NOMO-1 treated with dmso at 0.1 percent for 144 hours (cell line): Measurements from ENCODE around the gene SIPA1L2.
"Not testable (repeated sequence)": the region's sequence is repeated elsewhere in the genome, so short reads cannot be mapped to it uniquely, and the experiment has no call there.

Source experiments
- DNase-seq: peaks from one replicate; lab custom pipeline; 2025; ENCODE audit not compliant: unreplicated experiment; lab: John Stamatoyannopoulos, UW

SIPA1L2 gene

DNA sequence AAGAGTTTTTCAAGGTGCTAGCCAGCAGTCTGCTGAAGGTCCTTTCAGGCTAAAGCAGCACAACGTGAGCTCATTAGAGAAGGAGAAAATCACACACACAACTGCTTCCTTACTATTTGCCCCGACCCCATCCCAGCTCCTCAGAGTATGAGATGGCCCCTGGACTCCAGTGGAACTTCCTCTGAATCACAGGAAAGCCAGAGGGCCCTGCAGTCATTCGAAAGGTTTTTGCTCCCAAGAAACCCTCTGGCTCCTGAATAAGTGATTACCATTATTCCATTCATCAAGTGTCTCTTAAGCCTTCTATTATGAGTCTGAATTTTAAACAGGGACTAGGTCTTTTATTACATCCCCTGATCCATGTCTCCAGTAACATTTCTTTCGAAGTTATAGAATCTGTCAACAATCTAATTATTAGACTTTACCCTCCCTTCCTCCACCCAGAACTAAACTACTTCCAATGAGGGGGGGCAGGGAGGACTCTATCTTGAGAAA lies 14.6 kb downstream of the SIPA1L2 start:
- no peak for DNase-seq

DNA sequence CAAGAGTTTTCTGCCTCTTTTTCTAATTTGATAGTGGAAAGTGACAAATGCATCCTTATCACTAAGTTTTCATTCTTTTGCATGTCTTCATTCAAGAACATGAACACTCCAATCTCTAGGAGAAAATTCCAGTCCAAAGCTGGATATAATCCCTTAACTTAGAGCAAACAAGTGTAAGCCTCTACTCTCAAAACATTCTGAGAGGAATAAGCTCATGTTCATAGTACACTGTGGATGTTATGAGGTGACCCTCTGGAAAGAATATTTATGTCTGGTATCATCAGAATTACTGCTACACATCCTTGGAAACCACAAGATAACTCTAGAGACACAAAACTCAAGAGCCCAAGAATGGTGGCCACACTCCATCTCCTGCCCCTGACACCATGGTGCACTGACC lies 15.1 kb downstream of the SIPA1L2 start:
- DNase-seq = no peak

DNA sequence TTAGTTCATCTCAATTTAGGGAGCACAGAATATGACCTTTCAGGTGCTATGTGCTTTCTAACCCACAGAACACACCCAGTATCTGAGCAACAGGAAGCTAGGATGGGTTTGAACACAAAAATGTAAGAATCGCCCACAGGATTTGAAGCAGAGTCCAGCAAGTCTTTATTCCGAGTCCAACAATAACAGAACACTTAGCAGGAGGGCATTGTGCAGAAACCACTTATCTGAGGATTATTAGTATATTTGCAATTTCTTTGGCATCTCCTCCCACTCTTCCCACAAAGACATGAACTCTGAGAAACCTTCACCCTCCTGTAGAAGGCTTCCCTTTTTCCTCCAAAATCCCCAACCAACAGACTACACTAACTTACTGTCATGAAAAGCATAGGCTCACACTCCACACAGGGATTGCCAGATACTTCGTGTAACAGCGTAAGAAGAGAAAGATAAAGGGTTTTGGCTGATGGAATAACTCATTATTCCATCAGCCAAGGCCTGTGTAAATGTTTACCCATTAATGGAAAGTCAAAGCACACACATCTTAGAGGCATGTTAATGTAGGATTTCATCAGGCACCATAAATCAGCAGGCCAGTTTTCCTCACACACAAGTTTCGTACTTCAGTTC lies 16.1 kb downstream of the SIPA1L2 start:
- no peak for DNase-seq

DNA sequence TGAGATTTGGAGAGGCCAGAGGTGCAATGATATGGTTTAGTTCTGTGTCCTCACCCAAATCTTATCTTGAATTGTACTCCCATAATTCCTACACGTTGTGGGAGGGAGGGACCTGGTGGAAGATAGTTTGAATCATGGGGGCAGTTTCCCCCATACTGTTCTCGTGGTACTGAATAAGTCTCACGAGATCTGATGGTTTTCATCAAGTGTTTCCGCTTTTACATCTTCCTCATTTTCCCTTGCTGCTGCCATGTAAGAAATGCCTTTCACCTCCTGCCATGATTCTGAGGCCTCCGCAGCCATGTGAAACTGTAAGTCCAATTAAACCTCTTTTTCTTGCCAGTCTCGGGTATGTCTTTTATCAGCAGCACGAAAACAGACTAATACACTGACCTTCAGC lies 17.1 kb downstream of the SIPA1L2 start:
- not testable (repeated sequence) for DNase-seq

DNA sequence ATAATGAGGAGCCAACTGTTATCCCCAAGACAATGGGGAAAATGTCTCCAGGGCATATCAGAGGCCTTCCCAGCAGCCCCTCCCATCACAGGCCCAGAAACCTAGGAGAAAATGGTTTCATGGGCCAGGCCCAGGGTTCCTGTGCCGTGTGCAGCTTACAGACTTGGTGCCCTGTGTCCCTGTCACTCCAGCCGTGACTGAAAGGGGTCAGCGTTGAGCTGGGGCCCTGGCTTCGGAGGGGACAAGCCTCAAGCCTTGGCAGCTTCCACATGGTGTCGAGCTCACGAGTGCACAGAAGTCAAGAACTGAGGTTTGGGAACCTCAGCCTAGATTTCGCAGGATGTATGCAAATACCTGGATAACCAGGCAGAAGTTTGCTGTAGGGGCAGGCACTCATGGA lies 18.1 kb downstream of the SIPA1L2 start:
- no peak for DNase-seq

DNA sequence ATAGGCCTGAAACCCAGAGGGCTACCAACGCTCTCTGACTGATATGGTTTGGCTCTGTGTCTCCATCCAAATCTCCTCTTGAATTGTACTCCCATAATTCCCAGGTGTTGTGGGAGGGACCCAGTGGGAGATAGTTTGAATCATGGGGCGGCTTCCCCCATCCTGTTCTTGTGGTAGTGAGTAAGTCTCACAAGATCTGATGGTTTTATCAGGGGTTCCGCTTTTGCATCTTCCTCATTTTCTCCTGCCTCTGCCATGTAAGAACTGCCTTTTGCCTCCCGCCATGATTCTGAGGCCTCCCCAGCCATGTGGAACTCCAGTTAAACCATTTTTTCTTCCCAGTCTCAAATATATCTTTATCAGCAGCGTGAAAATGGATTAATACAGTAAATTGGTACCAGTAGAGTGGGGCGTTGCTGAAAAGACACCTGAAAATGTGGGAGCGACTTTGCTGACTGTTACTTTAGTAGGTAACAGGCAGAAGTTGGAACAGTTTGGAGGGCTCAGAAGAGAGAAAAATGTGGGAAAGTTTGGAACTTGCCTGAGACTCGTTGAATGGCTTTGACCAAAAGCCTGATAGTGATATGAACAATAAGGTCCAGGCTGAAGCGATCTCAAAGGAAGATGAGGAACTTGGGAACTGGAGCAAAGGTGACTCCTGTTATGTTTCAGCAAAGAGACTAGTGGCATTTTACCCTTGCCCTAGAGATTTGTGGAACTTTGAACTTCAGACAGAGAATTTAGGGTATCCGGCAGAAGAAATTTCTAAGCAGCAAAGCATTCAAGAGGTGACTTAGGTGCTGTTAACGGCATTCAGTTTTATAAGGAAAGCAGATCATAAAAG lies 18.8 kb downstream of the SIPA1L2 start:
- DNase-seq = not testable (repeated sequence)

DNA sequence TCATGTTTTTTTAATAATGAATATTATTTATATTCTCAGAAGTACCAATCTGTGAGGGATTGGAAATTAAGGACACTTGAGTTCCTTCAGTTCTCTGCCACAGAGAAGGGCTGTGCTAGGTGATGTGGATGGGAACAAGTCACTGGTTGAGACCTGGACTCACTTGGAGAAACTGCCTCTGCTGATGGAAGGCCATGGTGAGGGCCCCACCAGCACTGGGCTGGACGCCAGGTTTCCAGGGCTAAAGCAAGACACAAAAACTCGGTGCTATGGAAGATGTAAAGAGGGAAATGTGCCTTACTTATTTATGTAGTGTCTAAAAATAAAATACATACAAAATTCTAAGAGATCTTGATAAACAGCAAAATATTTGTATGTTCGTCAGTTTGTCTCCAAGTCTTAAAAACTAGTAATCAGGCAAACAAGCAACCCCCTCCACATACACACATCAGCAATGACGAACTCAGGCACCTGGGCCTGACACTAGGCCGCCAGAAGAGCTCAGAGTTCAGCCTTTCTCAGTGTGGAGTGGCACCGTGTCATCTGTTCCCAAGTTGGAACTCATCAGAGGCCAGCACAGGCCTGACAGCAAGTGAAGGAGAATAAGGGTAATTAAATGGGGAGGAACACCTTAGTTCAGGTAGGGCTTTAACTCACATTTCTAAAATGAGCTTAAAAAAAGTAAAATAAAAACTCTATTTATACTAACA lies 19.6 kb downstream of the SIPA1L2 start:
- no peak for DNase-seq

DNA sequence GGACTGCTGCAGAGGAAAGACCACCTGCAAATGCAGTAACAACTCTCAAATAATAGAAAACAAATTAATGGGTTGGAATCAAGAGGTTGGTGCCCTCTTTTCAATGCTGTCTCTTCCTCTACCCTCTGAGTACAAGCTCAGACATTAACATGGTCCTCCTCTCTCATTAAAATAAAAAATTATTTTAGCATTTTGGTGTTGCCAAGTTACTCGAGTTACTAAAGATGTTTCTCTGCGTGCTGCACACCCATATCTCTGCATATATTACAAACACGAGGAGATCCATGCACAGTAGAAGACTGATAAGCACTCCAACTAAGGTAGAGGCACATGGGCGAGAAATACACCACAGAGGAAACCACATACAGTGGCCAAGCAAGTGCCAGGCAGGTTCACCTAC lies 21.5 kb downstream of the SIPA1L2 start:
- DNase-seq = no peak

DNA sequence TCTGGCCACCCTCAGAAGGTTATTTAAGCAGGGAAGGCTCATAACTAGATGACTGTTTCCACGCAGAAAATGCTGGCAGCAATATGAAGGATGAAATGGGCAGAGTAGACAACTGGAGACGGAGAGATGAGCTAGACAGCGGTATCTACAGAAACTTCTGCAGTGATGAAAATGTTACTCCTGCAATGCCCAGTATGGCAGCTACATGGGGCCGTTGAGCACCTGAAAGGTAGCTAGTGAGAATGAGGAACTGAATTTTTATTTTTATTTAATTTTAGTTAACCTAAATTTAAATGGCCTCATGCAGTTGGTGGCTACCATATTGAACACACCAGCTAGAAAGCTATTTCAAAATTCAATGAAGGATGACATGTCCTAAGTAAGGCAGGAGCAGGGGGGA lies 27.3 kb downstream of the SIPA1L2 start:
- no peak for DNase-seq

DNA sequence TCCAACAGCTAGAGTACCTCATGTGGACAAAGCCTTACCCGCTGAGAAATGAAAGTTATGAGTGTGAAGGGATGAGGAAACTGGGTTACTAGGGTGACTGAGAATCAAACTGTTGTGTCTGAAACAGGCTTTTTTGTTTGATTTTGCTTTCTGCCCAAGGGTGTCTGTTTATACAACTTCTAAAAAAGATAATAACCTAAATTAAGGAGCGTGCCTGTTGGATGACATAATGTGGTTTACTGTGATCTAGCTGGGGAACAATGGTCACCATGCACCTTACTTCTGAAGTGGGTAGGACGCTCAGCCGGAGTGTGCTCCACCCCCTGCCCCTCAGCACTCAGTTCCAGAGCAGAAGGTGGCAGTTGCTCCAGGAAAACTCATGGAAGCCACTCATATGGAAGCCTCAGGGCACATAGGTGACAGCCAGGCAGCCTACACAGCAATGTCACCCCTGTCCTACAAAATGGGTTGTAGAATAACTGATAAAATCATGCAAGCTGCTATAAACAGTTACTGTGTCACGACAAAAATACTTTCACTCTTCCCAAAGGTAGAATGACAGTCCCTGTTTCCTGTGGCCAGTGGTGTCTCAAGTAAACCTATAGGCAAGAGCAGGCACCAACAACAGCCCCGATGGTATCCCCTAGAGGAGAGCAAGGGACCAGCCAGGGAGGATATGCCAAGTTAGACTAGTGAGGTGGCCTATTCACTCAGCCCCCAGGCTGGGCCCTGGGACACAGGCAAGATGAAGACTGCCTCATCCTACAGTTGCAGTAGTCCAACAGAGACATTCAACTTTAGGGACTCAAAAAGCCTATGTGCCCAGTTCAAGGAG lies 29.3 kb downstream of the SIPA1L2 start:
- no peak for DNase-seq

DNA sequence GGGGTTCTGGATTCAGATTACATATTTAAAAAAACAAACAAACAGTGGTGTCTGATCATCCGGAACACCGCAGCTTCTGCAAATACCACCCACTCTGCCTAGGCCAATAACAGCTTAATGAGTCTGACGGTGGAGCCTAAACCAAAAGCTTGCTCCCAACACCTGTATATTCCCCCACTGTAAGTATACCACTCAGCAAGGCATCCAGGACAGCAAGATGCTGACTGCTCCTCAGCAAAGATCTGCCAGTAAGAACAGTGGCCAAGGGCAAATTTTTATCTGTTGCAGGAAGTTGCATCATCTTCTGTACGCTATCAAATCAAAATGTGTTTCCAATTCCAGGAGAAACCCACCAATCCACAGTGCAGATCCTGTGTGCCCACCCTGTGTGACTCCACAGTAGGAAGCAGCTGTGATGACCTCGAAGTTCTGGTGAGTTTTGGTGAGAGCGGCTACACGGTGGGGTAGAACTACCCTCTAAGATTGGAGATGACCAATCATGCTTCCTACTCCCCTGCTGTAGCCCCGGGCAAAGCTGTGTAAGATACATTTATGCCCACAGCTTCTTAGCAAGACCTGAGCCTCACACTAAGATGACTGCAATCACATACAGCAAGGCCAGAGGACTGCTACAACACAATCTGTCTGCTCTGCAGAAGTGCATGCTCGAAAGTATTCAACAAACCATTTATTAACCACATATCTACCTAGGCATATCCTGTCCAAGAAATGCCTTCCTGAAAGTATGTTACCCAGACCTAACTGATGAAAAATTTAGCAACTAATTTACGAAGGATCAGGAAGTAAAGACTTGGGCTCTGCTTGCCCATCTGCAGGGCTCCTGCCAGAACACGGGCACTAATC lies 30.5 kb downstream of the SIPA1L2 start:
- DNase-seq = no peak

DNA sequence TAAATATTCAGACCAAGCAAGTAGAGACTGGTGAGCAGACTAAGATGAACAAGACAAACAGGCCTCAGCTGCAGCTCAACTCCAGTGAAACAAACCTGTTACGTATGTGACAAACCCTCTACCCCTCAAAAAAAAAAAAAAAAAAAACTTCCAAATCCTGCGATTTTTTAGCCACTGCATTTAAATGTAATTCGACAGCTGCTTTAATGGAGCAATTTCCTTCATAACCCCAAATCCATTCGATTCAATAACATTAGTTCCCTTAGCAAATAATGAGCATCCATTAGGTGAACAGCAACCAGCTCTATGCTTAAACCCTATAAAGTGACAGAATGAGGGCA lies 31.1 kb downstream of the SIPA1L2 start:
- DNase-seq = no peak

DNA sequence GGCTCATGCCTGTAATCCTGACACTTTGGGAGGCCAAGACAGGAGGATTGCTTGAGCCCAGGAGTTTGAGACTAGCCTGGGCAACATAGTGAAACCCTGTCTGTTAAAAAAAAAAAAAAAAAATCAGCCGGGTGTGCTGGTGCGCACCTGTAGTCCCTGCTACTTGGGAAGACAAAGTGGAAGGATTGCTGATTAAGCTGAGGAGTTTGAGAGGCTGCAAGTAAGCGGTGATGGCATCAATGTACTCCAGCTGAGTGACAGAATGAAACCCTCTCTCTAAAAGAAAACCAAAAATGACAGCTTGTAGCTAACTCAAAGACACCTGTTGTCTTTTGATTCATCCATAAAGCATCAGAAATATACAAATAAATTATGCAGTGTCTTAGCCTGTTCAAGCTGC lies 31.8 kb downstream of the SIPA1L2 start:
- DNase-seq = no peak

DNA sequence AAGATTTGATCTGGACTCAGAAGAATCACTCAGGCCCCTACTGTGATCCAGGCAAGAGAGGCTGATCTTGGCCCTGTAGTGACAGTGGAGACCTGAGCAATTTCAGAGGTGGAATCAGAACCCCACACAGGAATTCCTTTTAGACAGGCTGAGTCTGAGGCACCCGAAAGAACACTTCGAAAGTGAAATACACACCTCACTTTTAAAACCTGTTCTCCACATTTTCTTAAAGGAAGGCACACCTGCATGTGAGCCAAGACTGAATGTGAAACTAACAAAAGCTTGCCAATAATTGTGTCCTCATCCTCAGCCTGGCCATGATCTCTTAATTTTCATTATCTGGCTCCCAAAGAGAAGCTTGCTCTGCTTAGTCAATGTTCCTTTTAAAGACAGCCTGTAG lies 32.2 kb downstream of the SIPA1L2 start:
- no peak for DNase-seq

DNA sequence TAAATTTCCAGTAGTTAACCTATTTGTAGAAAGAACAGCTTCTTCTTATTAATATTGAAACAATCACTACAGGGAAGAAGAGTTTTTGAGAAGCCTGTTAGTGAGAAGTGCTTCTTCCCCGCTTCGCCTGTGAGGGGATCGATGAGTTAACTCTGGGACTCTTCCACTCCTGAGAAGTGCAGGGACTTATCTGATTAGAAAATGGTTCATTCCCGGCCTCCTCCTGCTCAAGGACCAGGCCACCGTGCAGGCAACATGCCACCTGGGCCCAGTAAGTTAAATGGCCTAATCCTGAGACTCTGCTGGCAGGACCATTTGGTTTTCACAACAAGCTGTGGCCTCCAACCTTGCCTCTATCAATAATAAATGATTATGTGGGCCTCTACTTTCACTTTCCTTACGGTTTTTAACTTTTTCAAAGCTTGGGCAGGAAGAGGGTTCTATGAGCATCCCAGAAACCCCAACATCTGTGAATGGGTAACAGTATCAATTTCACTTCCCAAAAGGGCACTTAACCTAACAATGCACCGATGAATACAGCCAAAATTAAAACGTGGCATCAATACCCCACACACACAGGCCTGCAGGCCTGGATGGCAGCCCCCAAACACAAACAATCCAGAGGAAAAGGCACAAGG lies 33.1 kb downstream of the SIPA1L2 start:
- no peak for DNase-seq

DNA sequence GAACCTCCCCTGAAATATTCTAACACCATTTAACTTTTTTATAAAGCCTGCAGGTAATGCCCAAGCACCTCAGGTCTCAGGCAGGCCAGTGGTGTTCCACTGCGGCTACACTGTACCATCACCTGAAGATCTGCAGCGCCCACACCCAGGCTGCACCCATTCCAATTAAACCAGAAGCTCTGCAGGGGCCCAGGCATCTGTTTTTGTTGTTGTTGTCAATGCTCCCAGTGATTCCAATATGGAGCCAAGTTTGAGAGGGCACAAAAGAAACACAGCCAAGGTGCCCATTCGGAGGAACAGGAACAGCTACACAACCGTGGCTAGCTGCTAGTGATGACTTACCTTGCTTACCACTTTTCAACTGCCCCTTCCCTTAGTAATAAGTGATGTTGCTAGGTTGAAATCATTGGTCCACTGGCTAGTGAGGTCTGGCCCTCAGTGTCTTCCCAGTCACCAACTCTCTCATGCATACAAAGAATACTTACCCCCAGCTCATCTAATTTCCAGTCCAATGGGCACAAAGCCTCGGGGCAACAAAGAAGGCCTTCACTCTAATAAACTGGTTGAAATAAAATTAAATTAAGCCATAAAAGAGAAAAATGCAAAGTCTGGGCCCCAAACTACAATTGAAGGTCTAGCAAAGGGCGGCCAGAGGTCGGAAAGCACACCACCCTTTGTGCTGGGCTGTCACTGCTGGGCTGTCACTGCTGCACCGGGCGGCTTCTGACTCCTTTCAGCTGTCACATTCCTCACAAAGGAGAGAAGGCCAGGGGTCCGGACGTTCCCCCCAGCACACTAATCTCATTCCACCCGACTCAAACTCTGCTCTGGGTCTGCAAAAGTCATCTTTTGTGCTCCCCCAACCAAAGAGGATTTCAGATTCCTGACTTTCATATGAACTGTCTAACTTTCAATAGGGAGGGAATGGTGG lies 34.9 kb downstream of the SIPA1L2 start:
- no peak for DNase-seq

DNA sequence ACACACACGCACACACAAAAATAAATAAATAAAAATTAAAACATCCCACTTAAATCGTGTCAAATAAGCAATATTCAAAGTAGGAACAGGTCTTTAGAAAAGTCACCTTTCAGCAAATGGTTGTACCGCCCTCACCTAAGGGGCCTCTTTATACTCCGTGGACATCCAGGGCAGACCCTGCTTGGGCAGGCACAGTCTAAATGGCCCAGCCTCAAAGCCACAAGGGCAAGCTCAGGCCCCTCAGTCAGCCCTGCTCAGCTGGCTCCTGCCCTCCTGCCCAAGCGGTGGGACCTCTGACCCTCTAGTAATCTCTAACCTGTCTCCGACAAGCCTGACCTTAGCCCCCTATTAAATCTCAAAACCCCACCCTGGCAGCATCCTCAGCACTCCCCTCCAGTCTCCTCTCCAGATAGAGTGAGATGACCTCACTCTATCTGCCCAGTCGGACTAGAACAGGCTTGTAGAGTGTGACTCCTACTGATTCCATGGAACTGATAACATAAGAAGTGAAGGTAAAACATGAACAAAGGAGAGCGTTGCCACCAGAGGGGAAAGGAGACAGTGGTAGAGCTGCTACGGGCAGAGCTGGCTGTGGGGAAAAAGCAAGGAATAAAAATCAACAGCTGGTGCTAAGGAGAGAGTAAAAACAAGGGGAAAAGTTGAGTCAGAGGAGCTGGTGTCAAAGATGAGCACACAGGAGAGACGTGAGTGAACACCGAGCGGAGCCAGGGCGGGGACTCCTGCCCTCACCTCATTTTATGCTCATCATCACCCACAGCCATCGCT lies 36.0 kb downstream of the SIPA1L2 start:
- DNase-seq = no peak

DNA sequence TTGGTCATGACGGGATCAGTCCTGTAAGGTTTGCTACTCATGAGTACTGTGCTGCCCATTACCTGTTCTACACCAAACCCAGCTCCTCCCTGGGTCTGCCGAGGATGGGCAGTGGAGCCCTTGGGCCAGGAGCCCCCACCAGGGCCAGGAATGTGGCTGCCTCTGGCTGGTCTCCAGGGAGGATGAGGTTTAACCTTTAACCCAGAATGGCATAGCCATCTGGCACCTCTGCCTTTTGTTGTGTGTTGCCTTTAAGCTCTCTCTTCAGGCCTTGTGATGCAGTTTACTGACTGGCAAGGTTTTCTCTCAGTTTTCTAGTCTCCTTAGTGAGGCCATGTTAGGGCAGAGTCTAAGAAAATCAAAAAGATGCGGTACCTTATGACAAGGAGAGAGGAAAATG lies 38.6 kb downstream of the SIPA1L2 start:
- DNase-seq = no peak
